Body of pancreas (tissue), 4 donors: ENCODE results near the gene DDT.

Experiments
- CTCF ChIP-seq, 7 experiments: fragments of 450-650 bp in 4 of 7; fragments of 200-600 bp in 3 of 7; sonication (generic) in 3 of 7; IDR thresholded peaks; one replicate each; pipeline ENCODE4 v1.5.1; 2016 to 2019; ENCODE audit warnings: antibody characterized with exemption in 7 of 7
- POLR2A ChIP-seq, 3 donors: fragments of 450-650 bp; IDR thresholded peaks; one replicate each; pipeline ENCODE4 v1.6.1; 2016; ENCODE audit warnings: antibody characterized with exemption in 3 of 3, mild to moderate bottlenecking in 2 of 3

DNA sequence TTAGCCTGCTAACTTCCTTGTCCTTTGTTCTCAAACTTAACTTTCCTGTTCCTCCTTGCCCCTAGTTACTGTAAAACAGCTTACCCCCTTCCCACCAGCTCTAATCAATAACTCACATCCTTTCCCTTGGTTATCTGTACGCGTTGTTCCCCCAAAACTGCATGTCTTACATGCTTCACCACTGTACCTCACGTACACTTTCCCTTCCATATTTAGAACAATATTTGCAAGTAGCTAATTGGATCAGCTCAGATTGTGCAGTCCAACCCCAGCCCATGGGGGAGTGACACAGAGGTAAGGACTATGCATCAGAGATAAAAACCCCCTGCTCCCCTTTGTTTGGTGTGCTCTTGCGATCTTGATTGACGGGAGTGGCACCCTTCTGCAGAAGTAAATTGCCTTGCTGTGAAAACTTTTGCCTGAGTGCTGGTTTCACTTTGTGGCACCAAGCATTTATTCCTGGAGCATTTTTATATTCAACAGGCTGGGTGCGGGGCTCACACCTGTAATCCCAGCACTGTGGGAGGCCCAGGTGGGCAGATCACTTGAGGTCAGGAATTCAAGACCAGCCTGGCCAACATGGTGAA is 49.1 kb downstream of the DDT start:
- TF ChIP-seq POLR2A (IDR thresholded peaks at IDR 0.05) (no peak), CTCF (IDR thresholded peaks at IDR 0.05) (no peak)
